AG09319 (cell line): Measurements from ENCODE around the gene DHRS1.

Source experiments
- DNase-seq: peaks from one replicate; pipeline ENCODE4 v3.0.0-alpha.2; 2010; ENCODE audit warnings: low read depth; ENCODE audit errors: extremely low read depth
- CTCF ChIP-seq: IDR thresholded peaks from 2 replicates; pipeline ENCODE4 v1.5.1; 2011; ENCODE audit warnings: low read depth, mild to moderate bottlenecking, inconsistent platforms, low read length, moderate library complexity

The DHRS1 gene

GRCh38 chr14:24339284-24340151, 39.9 kb upstream of the DHRS1 start, which contains the start of gene RIPK3:
RIPK3 (minus strand) TSS chr14:24339991; CDS start chr14:24339826, 165 bp downstream.
- no peak for TF ChIP-seq CTCF
- DNase-seq: no peak

GRCh38 chr14:24338843-24339242, 39.3 kb upstream of the DHRS1 start:
- no peak for TF ChIP-seq CTCF
- no peak for DNase-seq

- DNase-seq: no peak
- TF ChIP-seq CTCF: no peak
Observed at GRCh38 chr14:24337824-24338175, 38.2 kb upstream of the DHRS1 start.

GRCh38 chr14:24337144-24337823, 37.7 kb upstream of the DHRS1 start:
- no peak for TF ChIP-seq CTCF
- DNase-seq: no peak

- DNase-seq: no peak
- no peak for TF ChIP-seq CTCF
Observed at GRCh38 chr14:24335461-24336171, 36.0 kb upstream of the DHRS1 start.

- no peak for TF ChIP-seq CTCF
- no peak for DNase-seq
Observed at GRCh38 chr14:24334431-24335291, 35.1 kb upstream of the DHRS1 start, which contains the start of gene ADCY4. ADCY4 (minus strand) TSS chr14:24335071; CDS start chr14:24334652, 419 bp downstream.
